Transverse colon (tissue), 4 donors: ENCODE data around the gene ZFYVE27. TPM values are rescaled to one million over a fixed set of nuclear protein-coding genes. Genes with fewer than 3 reads are reported as not detected.

Experiments used
- DNase-seq: peaks from one replicate; pipeline ENCODE4 v3.0.0-alpha.2; 2019
- H3K27ac ChIP-seq, 4 donors: fragments of 200-600 bp; sonication (generic); 2 replicates each; pipeline ENCODE4 v1.5.1; 2016 to 2018; ENCODE audit warnings: inconsistent platforms in 4 of 4
- H3K27me3 ChIP-seq: fragments of 200-600 bp; sonication (generic); 2 replicates; pipeline ENCODE4 v1.5.1; 2017; ENCODE audit warnings: inconsistent platforms
- H3K36me3 ChIP-seq, 4 donors: fragments of 200-600 bp; sonication (generic); 2 replicates each; pipeline ENCODE4 v1.5.1; 2017 to 2019; ENCODE audit warnings: inconsistent platforms in 4 of 4
- H3K4me1 ChIP-seq, 4 donors: fragments of 200-600 bp; sonication (generic); 2 replicates each; pipeline ENCODE4 v1.5.1; 2017 to 2020; ENCODE audit warnings: inconsistent platforms in 4 of 4
- H3K4me3 ChIP-seq, 4 donors: fragments of 200-600 bp; sonication (generic); 1 replicate in 1 of 4; 2 replicates in 3 of 4; pipeline versions ENCODE4 v1.5.1 to v1.6.1; 2017 to 2019; ENCODE audit warnings: inconsistent platforms in 4 of 4
- H3K9me3 ChIP-seq, 2 donors: fragments of 200-600 bp; sonication (generic); 2 replicates each; pipeline ENCODE4 v1.5.1; 2017 to 2019; ENCODE audit warnings: inconsistent platforms in 2 of 2
- CTCF ChIP-seq, 5 experiments: fragments of 200-600 bp in 3 of 5; fragments of 450-650 bp in 2 of 5; sonication (generic) in 3 of 5; IDR thresholded peaks; 1 replicate in 2 of 5; 2 replicates in 3 of 5; pipeline ENCODE4 v1.5.1; 2016 to 2017; ENCODE audit warnings: antibody characterized with exemption in 5 of 5, inconsistent platforms in 3 of 5, mild to moderate bottlenecking in 2 of 5, moderate library complexity in 1 of 5
- EP300 ChIP-seq: sonication (generic); formaldehyde crosslinking; IDR thresholded peaks from one replicate; pipeline ENCODE4 v1.6.1; 2017; ENCODE audit warnings: antibody characterized with exemption, low read depth
- POLR2A ChIP-seq: fragments of 450-650 bp; IDR thresholded peaks from one replicate; pipeline ENCODE4 v1.6.1; 2016; ENCODE audit warnings: antibody characterized with exemption, mild to moderate bottlenecking, moderate library complexity
- POLR2AphosphoS5 ChIP-seq, 3 donors: sonication (generic); formaldehyde crosslinking; IDR thresholded peaks; one replicate each; pipeline ENCODE4 v1.6.1; 2016; ENCODE audit warnings: antibody characterized with exemption in 3 of 3
- WGBS, 2 donors: methylation state at CpG; one replicate each; pipeline ENCODE4 v1.1.5; 2018; ENCODE audit warnings: low coverage in 1 of 2; 5-methylcytosine and 5-hydroxymethylcytosine counted together
- in situ Hi-C, 4 donors: fragments of 200-750 bp; cut with MboI; loops; one replicate each; pipeline versions ENCODE4 v1.15.0 to v1.15.1; 2017; ENCODE audit warnings: low sequenced_read_pairs in 3 of 4, low pct_ligation_motif_present in 1 of 4, low pct_unique_long_range_greater_than_20kb in 1 of 4
- intact Hi-C: fragments of 100-400 bp; cut with DNase I; formaldehyde crosslinking; loops from one replicate; pipeline ENCODE4 v1.15.1; 2023; ENCODE audit warnings: low total_unique reads
- total RNA-seq, 4 donors: library from RNA; depleted of rRNA; stranded (reverse); fragments of >200 nt; gene quantifications; one replicate each; pipeline ENCODE4 v1.1.0, GENCODE V29; 2016

ZFYVE27 gene
- total RNA-seq, 4 donors from 2014 or later: 46.4 to 102 (median 63.9) TPM

- H3K9me3 ChIP-seq: no peaks in the 10 kb centered on the region
- DNase-seq: no peak
- H3K36me3 ChIP-seq: peaks cover 0 to 55% (median 27%) of the 10 kb centered on the region in 4 donors
- no peak overlapping the region for H3K27ac ChIP-seq
- intact Hi-C loops (no loop called here), in situ Hi-C loops (no loop called here)
- TF ChIP-seq CTCF (IDR thresholded peaks at IDR 0.05): no peak
- no peak for TF ChIP-seq POLR2AphosphoS5 (IDR thresholded peaks at IDR 0.05)
- TF ChIP-seq EP300: no peak
- TF ChIP-seq POLR2A: no peak
- H3K4me1 ChIP-seq: no peaks in the 10 kb centered on the region
- H3K27me3 ChIP-seq: no peaks in the 10 kb centered on the region
- H3K4me3 ChIP-seq: no peak overlapping the region
- 77 to 86% methylated on average over 4 to 6 of the region's 6 CpGs for WGBS, 2 donors
Observed at GRCh38 chr10:97757471-97757870, 20.5 kb downstream of the ZFYVE27 start.

- intact Hi-C loops: no loop called here
- H3K9me3 ChIP-seq: no peaks in the 10 kb centered on the region
- TF ChIP-seq EP300 (no peak), CTCF (IDR thresholded peaks at IDR 0.05) (peak; percentile 55 to 80 (median 68)), POLR2A (no peak)
- H3K4me3 ChIP-seq: no peak overlapping the region
- H3K27me3 ChIP-seq: no peaks in the 10 kb centered on the region
- no peak overlapping the region for H3K27ac ChIP-seq
- H3K36me3 ChIP-seq: peaks cover 0 to 38% (median 18%) of the 10 kb centered on the region in 4 donors
- in situ Hi-C loops: no loop called here
- DNase-seq: peak; percentile 53
- WGBS, 2 donors: 60% methylated on average over 5 of the region's 5 CpGs; no CpG with 5 or more reads in 1 of the 2 donors
- H3K4me1 ChIP-seq: no peaks in the 10 kb centered on the region
Observed at GRCh38 chr10:97759158-97759887, 22.4 kb downstream of the ZFYVE27 start.

GRCh38 chr10:97759946-97760345 lies 23.0 kb downstream of the ZFYVE27 start:
- no peaks in the 10 kb centered on the region for H3K9me3 ChIP-seq
- TF ChIP-seq EP300 (no peak), POLR2AphosphoS5 (IDR thresholded peaks at IDR 0.05) (no peak), CTCF (IDR thresholded peaks at IDR 0.05) (no peak), POLR2A (no peak)
- in situ Hi-C loops: no loop called here
- DNase-seq: no peak
- H3K4me1 ChIP-seq: no peaks in the 10 kb centered on the region
- H3K36me3 ChIP-seq: peaks cover 0 to 33% (median 15%) of the 10 kb centered on the region in 4 donors
- H3K27me3 ChIP-seq: no peaks in the 10 kb centered on the region
- whole genome bisulfite sequencing, 2 donors: 85% methylated on average over 5 of the region's 5 CpGs; no CpG with 5 or more reads in 1 of the 2 donors
- H3K4me3 ChIP-seq: no peak overlapping the region
- intact Hi-C loops: no loop called here
- no peak overlapping the region for H3K27ac ChIP-seq

DNA sequence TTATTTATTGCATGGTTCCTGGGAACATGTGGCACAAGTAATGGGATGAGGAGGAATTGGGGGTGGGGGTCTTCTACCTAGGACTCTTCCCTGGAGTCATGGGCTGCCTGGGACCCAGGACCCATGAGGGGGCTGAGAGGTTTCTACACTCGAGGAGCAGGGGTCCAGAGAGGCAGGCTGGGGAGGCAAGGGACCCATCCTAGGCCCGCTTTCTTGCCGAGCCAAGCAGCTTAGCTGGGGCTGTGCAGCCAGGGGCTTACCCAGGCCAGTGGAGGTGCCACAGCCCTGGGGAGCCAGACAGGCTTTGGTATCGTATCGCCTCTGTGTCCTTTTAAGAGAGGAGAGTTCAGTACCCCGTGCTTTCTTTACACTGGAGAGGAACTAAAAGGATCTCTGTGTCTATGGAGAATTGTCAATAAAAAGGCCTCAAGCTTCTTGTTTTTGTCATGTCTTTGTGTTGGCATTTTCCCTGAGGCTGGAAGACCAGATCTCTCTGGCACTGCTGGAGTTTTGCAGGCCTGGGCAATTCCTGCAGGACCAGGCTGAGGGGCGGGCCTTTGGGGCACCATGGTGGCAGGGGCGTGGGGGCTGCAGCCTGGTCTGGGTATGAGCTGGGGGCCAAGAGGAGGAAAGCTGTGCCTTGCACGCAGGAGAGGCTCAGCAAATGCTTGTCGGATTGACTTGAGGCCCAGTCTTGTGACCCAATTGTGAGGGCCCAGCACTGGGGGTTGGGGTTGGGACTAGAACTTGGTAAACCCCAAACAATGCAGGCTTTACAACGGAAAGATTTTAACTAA lies 23.7 kb downstream of the ZFYVE27 start:
- in situ Hi-C loops (no loop called here), intact Hi-C loops (no loop called here)
- 93 to 94% methylated on average over 2 to 11 of the region's 11 CpGs for WGBS, 2 donors
- H3K27ac ChIP-seq: peak overlapping the region in 1 of 4 donors; percentile 57
- DNase-seq: no peak
- no peaks in the 10 kb centered on the region for H3K4me1 ChIP-seq
- peaks cover 0 to 26% (median 11%) of the 10 kb centered on the region in 4 donors for H3K36me3 ChIP-seq
- no peak overlapping the region for H3K4me3 ChIP-seq
- TF ChIP-seq EP300: no peak
- TF ChIP-seq POLR2AphosphoS5 (IDR thresholded peaks at IDR 0.05): no peak
- TF ChIP-seq POLR2A: no peak
- TF ChIP-seq CTCF (IDR thresholded peaks at IDR 0.05): no peak
- H3K27me3 ChIP-seq: no peaks in the 10 kb centered on the region
- no peaks in the 10 kb centered on the region for H3K9me3 ChIP-seq
